ENCODE results near the gene WEE2.
"Not testable (repeated sequence)": the region's sequence is repeated elsewhere in the genome, so short reads cannot be mapped to it uniquely, and the experiment has no call there.

Gene WEE2

GRCh38 chr7:141708351-141708750, at the start of gene WEE2:
TSS of gene WEE2 (plus strand) at chr7:141708353. CDS start at chr7:141708759, 406 bp downstream.
- DNase-seq: no peak

- DNase-seq: no peak
Measured at GRCh38 chr7:141659501-141659900, 48.7 kb upstream of the WEE2 start.

GRCh38 chr7:141660259-141660658, 47.9 kb upstream of the WEE2 start:
- DNase-seq: no peak

- no peak for DNase-seq
Measured at GRCh38 chr7:141663081-141663849, 44.9 kb upstream of the WEE2 start.

GRCh38 chr7:141664450-141664849, 43.7 kb upstream of the WEE2 start:
- DNase-seq: no peak

GRCh38 chr7:141665208-141666035, 42.7 kb upstream of the WEE2 start:
- no peak for DNase-seq

GRCh38 chr7:141666071-141666470, 42.1 kb upstream of the WEE2 start:
- no peak for DNase-seq

GRCh38 chr7:141668853-141669252, 39.3 kb upstream of the WEE2 start:
- no peak for DNase-seq

- DNase-seq: no peak
Measured at GRCh38 chr7:141671705-141672496, 36.3 kb upstream of the WEE2 start.

- DNase-seq: no peak
Measured at GRCh38 chr7:141673346-141673745, 34.8 kb upstream of the WEE2 start.

- no peak for DNase-seq
Measured at GRCh38 chr7:141674171-141674671, 33.9 kb upstream of the WEE2 start.

- no peak for DNase-seq
Measured at GRCh38 chr7:141674702-141675101, 33.5 kb upstream of the WEE2 start.

GRCh38 chr7:141675436-141676215, 32.5 kb upstream of the WEE2 start:
- no peak for DNase-seq

- DNase-seq: no peak
Measured at GRCh38 chr7:141676618-141677017, 31.5 kb upstream of the WEE2 start.

GRCh38 chr7:141679014-141679413, 29.1 kb upstream of the WEE2 start:
- DNase-seq: no peak

- DNase-seq: peak; percentile 68
Measured at GRCh38 chr7:141685285-141686023, 22.7 kb upstream of the WEE2 start.

- no peak for DNase-seq
Measured at GRCh38 chr7:141686074-141686473, 22.1 kb upstream of the WEE2 start.

- DNase-seq: no peak
Measured at GRCh38 chr7:141686670-141687069, 21.5 kb upstream of the WEE2 start.

GRCh38 chr7:141688043-141688442, 20.1 kb upstream of the WEE2 start:
- DNase-seq: no peak

GRCh38 chr7:141689072-141689825, 18.9 kb upstream of the WEE2 start:
- DNase-seq: not testable (repeated sequence)

GRCh38 chr7:141691540-141691939, 16.6 kb upstream of the WEE2 start:
- DNase-seq: no peak
